Measurements from ENCODE around the gene BGLAP. TPM values are rescaled to one million over a fixed set of nuclear protein-coding genes. Genes with fewer than 3 reads are reported as not detected.

The BGLAP gene
- total and polyA plus RNA-seq, 2 donors (not counting 3 experiments of a cell fraction or from before 2014, with no cell fraction given): 0.65 to 1.0 TPM

DNA sequence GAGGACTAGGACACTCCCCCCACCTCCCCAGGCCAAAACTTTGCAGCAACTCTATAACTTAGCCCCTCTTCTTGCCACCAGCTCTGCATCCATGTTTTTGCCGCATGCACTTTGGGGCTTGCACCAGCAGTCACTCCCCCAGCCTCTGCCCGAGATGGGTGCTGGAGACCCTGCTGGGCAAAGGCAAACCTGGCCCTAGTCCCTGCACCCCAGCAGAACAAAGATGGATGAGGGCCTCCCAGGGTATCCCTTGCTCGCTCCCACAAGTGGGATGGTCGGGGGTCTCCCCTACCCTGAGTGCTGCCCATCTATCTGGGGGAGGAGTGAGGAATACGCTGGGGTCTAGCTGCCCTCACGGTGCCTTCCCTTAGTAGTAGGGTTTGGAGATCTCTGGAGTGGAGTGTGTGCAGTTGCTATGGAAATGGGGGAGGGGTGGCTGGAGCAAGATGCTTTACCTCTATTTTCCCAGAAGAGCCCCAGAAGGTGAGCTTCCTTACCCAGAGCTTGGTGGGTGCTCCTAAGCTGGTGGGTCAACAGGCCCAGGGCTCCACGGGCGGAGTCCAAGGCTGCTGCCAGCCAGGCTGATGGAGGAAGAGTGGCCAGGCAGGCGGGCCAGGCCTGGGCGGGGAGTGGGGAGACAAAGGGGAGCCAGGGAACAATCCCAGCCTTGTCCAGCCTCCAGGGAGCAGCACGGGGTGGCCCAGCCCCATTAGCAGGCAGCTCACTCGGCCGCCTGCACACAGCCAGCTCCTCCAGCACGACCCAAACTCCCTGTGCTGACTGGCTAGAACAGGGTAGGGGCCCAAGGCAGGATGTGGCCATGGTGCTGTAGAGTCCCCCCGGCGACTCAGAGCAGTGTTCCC lies 5.7 kb downstream of the BGLAP start, which contains the start of gene PAQR6:
PAQR6 (minus strand) TSS at position 597 of the 863 bp plus-strand sequence. CDS start 1,325 bp downstream, outside the sequence.
- intact Hi-C loops (cut with micrococcal nuclease): no loop called here
- H3K9ac ChIP-seq (replicated peaks; ENCODE audit: extremely low read depth, insufficient read depth, low read length): no peak within 1 kb of the TSS

DNA sequence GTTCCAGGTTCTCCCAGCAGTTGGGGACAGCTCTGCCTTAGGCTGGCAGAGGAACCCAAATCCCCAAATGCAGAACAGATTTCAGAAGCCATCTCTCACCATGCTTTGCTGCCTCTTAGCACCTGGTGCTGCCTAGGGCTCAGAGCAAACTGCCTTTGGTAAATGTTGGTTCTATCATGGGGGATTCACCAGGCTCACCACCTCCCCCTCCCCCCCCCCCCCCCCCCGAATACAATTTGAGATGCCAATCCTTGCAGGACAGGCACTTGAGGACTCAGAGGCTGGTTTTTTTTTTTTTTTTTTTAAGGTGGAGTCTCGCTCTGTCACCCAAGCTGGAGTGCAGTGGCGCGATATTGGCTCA lies 6.3 kb downstream of the BGLAP start:
- H3K4me2 ChIP-seq (ENCODE audit: insufficient read depth, low read length): no peak overlapping the region
- ChIA-PET CTCF (interaction anchor here (0.9 to 1.6 kb wide), 3 partner anchors 12 to 103 kb away, joined by 3 read pairs; no protein-coding TSS in a partner anchor), POLR2A (no interaction called here)
- no peak for DNase-seq (ENCODE audit: low read depth, low spot score)
- H3K9me3 ChIP-seq (replicated peaks; ENCODE audit: control insufficient read depth, insufficient read depth, low read length): no peaks in the 10 kb centered on the region
- H3K27me3 ChIP-seq (ENCODE audit: control insufficient read depth in 2 of 2, insufficient read depth in 2 of 2, low read length in 2 of 2): peaks cover 0 to 4% of the 10 kb centered on the region in 2 experiments
- TF ChIP-seq GATA2 (IDR thresholded peaks at IDR 0.05; ENCODE audit: insufficient read depth, insufficient read length, low read depth, low read length) (no peak), POLR2AphosphoS5 (IDR thresholded peaks at IDR 0.05; ENCODE audit: insufficient read depth, low read depth, low read length) (no peak), FOS (IDR thresholded peaks at IDR 0.05; ENCODE audit: borderline replicate concordance, insufficient read depth, low read length) (no peak), JUN (IDR thresholded peaks at IDR 0.05; ENCODE audit: borderline replicate concordance, insufficient read depth, insufficient read length, low read depth) (no peak)
- TF ChIP-seq, protein P1, sequence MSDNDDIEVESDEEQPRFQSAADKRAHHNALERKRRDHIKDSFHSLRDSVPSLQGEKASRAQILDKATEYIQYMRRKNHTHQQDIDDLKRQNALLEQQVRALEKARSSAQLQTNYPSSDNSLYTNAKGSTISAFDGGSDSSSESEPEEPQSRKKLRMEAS (IDR thresholded peaks at IDR 0.05; ENCODE audit: insufficient read depth, insufficient read length): no peak
- intact Hi-C loops (cut with micrococcal nuclease) (no loop called here), dilution Hi-C loops (cut with MboI; ENCODE audit: extremely low pct_ligation_motif_present, low sequenced_read_pairs) (no loop called here)
- FAIRE-seq: no peak
- no peak overlapping the region for H2AFZ ChIP-seq (ENCODE audit: low read depth, low read length)
- H3K4me3 ChIP-seq (replicated peaks in 1 of 3; ENCODE audit: insufficient read depth in 1 of 3, low read depth in 1 of 3, low read length in 3 of 3): no peak overlapping the region
- H3K79me2 ChIP-seq (ENCODE audit: control insufficient read depth, insufficient read depth, low read length): no peaks in the 10 kb centered on the region
- no peak overlapping the region for H3K9ac ChIP-seq (replicated peaks; ENCODE audit: extremely low read depth, insufficient read depth, low read length)
- peaks cover 14% of the 10 kb centered on the region for H3K4me1 ChIP-seq (ENCODE audit: control insufficient read depth, extremely low read depth, insufficient read depth, low read length)
- H4K20me1 ChIP-seq (replicated peaks; ENCODE audit: control insufficient read depth, extremely low read depth, insufficient read depth, low read length): no peaks in the 10 kb centered on the region
- H3K36me3 ChIP-seq (ENCODE audit: control insufficient read depth in 2 of 2, extremely low read depth in 1 of 2, insufficient read depth in 2 of 2, low read length in 2 of 2): peaks cover 13 to 40% of the 10 kb centered on the region in 2 experiments
- H3K27ac ChIP-seq (ENCODE audit: insufficient read depth, low read depth, low read length): no peak overlapping the region
- no TSS peak for BruUV-seq (replicated peaks)
- no peaks in the 10 kb centered on the region for H3K9me1 ChIP-seq (replicated peaks; ENCODE audit: control insufficient read depth, extremely low read depth, insufficient read depth, low read length)

More for the DNA sequence above, 5.7 kb downstream of the BGLAP start, which contains the start of gene PAQR6:
- H3K79me2 ChIP-seq (ENCODE audit: control insufficient read depth, insufficient read depth, low read length): no peaks in the 10 kb centered on the region
- dilution Hi-C loops (cut with MboI; ENCODE audit: extremely low pct_ligation_motif_present, low sequenced_read_pairs): no loop called here
- no peak within 1 kb of the TSS for H2AFZ ChIP-seq (ENCODE audit: low read depth, low read length)
- H3K9me3 ChIP-seq (replicated peaks; ENCODE audit: control insufficient read depth, insufficient read depth, low read length): no peaks in the 10 kb centered on the region
- H3K4me2 ChIP-seq (ENCODE audit: insufficient read depth, low read length): no peak within 1 kb of the TSS
- H3K27me3 ChIP-seq (ENCODE audit: control insufficient read depth in 2 of 2, insufficient read depth in 2 of 2, low read length in 2 of 2): peaks cover 0 to 4% of the 10 kb centered on the region in 2 experiments
- BruUV-seq (replicated peaks): no TSS peak
- H3K27ac ChIP-seq (ENCODE audit: insufficient read depth, low read depth, low read length): no peak within 1 kb of the TSS
- no peak within 1 kb of the TSS for H3K4me3 ChIP-seq (replicated peaks in 1 of 3; ENCODE audit: insufficient read depth in 1 of 3, low read depth in 1 of 3, low read length in 3 of 3)
- ChIA-PET CTCF (interaction anchor here (0.9 to 3.8 kb wide), 4 partner anchors 13 to 102 kb away, joined by 3 to 17 read pairs (median 3); no protein-coding TSS in a partner anchor), POLR2A (no interaction called here)
- no peaks in the 10 kb centered on the region for H3K9me1 ChIP-seq (replicated peaks; ENCODE audit: control insufficient read depth, extremely low read depth, insufficient read depth, low read length)
- DNase-seq (ENCODE audit: low read depth, low spot score): no peak
- TF ChIP-seq JUN (IDR thresholded peaks at IDR 0.05; ENCODE audit: borderline replicate concordance, insufficient read depth, insufficient read length, low read depth) (no peak), POLR2A (IDR thresholded peaks at IDR 0.05; ENCODE audit: low read depth, low read length) (peak; percentile 45), POLR2AphosphoS5 (IDR thresholded peaks at IDR 0.05; ENCODE audit: insufficient read depth, low read depth, low read length) (no peak), EZH2 (IDR thresholded peaks at IDR 0.05; ENCODE audit: borderline replicate concordance, low read depth, low read length, severe bottlenecking) (no peak)
- peaks cover 14% of the 10 kb centered on the region for H3K4me1 ChIP-seq (ENCODE audit: control insufficient read depth, extremely low read depth, insufficient read depth, low read length)
- H4K20me1 ChIP-seq (replicated peaks; ENCODE audit: control insufficient read depth, extremely low read depth, insufficient read depth, low read length): no peaks in the 10 kb centered on the region
- FAIRE-seq: no peak
- peaks cover 7 to 35% of the 10 kb centered on the region in 2 experiments for H3K36me3 ChIP-seq (ENCODE audit: control insufficient read depth in 2 of 2, extremely low read depth in 1 of 2, insufficient read depth in 2 of 2, low read length in 2 of 2)
